ENCODE results near the gene CGNL1.

The CGNL1 gene

DNA sequence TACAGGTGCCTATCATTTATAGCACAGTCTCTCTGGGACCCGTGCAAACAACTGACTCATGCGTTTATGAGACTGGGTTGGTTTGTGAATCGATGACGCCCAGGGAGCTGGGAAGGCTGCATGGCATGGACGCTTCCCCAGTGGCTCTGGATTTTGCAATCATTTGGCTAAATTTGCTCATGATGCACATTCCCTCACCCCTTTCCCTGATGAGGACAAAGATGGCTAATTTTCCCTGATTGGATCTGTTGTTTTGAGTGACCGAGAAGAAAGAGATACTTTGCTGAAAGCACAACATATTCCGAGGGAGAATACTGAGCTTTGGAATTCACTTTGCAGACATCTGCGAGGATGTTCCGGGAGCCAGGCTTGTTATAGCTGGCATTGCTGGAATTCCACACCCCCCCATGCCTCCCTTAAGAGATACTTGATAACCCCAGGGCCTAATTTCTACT, 51.1 kb downstream of the CGNL1 start:
- DNase-seq, result no peak

DNA sequence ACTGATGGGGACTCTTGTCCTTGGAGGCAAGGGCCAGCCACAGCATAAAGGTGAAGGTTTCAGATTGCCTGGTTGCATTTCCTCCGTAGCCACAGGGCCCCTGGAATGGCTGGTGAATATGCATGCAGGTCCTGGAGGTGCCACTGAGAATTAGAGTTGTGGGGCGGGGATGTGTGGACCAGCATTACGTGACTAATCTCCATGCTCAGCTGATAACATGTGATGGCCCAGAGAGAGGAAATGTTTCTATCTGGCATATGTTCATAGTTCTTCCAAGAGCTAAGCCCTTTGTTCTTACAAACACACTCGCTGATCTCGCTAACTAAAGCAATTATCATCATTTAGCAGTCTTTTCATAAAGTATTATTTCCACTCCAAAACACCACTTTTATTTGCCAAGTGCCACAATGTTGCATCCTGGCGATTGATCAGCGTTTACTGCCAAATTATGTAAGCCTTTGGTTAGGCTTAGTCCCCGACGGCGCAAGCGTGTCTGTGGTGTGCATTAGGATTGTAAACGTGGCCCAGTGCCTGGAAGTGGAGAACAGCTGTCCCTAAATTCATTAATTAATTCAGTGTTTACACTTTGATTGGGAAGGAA, 55.9 kb downstream of the CGNL1 start:
- DNase-seq, result no peak

GRCh38 chr15:57436166-57436565, 59.9 kb downstream of the CGNL1 start:
- no peak for DNase-seq

- DNase-seq, result no peak
Measured at GRCh38 chr15:57436961-57437360, 60.7 kb downstream of the CGNL1 start.

- DNase-seq, result no peak
Measured at GRCh38 chr15:57437564-57437963, 61.3 kb downstream of the CGNL1 start.

DNA sequence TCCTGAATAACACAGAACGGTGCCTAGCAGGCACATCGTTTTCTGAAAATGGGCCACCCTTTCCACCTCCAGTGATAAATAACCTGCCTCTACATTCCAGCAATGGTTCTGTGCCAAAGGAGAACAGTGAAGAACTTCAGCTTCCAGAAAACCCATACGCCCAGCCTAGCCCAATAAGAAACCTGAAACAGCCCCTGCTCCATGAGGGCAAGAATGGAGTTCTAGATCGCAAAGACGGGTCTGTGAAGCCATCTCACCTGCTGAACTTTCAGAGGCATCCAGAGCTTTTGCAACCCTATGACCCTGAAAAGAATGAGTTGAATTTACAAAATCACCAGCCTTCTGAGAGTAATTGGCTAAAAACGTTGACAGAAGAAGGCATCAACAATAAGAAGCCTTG, 61.9 kb downstream of the CGNL1 start:
- no peak for DNase-seq

DNA sequence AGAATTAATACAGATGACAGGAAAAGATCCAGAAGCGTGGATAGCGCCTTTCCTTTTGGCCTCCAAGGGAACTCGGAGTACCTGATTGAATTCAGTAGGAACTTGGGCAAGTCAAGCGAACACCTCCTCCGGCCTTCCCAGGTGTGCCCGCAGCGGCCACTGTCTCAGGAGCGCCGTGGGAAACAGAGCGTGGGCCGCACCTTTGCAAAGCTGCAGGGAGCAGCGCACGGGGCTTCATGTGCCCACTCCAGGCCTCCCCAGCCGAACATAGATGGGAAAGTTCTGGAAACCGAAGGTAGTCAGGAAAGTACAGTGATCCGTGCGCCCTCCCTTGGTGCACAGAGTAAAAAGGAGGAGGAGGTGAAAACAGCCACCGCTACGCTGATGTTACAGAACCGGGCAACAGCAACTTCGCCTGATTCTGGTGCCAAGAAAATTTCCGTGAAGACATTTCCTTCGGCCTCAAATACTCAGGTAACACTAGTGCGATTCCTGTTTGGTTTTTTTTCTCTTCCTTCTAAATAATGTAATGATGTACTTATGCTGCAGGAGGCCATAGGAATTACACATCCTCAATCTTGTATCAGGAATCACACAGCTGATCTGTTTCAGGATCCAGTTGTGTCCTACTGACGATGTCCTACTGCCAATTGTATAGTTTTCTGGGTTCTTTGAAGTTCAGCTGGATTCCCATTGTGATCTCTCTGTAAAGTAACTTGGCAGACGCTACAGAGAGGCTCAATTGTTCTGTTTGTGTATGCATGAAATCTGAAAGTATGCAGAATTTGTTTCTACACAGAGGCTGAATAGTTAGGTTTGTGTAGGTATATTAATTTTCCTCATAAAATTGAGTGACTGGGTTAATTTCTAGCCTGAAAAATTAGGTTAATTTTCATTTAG, 63.1 kb downstream of the CGNL1 start:
- no peak for DNase-seq

DNA sequence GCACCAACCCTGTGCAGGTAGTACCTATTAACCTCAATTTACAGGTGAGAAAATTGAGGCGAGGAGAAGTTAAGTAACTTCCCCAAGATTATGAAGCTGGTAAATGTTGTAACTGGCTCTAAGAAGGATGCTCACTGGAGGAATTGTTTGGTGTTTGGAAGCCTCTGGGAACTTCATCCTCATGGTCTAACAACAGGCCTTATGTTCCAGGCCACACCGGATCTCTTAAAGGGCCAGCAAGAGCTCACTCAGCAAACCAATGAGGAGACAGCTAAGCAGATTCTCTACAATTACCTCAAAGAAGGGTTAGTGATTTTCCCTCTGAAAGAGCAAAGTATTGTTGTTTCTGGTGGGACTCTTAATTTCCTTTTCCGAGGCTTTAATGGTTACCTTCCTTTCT, 63.9 kb downstream of the CGNL1 start:
- DNase-seq, result no peak

GRCh38 chr15:57440799-57441198, 64.5 kb downstream of the CGNL1 start:
- DNase-seq, result no peak

DNA sequence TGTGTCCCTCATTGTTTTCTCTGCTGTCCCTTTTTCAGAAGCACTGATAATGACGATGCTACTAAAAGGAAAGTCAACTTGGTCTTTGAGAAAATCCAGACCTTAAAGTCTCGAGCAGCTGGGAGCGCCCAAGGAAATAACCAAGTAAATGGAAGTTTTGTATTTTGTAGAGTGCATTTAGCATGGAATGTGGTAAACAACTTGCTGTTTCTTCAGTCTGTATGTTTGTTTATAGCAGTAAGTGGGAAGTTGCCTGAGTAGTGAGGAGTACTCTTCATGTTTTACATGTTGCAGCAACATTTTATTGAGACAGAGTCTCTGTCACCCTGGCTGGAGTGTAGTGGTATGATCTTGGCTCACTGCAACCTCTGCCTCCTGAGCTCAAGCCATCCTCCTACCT, 66.0 kb downstream of the CGNL1 start:
- no peak for DNase-seq

DNA sequence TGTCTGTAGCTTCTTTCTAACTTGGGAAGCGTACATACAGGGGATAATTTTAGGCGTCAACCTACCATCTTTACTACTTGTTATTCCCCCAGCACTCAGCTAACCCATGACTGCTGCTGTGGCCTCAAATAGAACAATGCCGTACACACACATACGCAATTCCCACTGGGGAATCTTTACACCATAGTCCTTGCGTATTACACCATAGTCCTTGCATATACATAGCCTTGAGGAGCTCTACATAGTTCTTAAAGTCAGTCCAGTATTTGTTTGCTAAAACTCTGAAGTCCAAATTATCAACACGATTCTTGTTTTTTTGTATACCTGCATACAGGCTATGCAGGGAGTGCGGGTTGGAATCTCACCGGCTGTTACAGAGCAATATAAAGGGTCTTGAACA, 67.2 kb downstream of the CGNL1 start:
- DNase-seq, result no peak

GRCh38 chr15:57444877-57445513, 68.7 kb downstream of the CGNL1 start:
- no peak for DNase-seq

GRCh38 chr15:57445872-57446271, 69.6 kb downstream of the CGNL1 start:
- no peak for DNase-seq

DNA sequence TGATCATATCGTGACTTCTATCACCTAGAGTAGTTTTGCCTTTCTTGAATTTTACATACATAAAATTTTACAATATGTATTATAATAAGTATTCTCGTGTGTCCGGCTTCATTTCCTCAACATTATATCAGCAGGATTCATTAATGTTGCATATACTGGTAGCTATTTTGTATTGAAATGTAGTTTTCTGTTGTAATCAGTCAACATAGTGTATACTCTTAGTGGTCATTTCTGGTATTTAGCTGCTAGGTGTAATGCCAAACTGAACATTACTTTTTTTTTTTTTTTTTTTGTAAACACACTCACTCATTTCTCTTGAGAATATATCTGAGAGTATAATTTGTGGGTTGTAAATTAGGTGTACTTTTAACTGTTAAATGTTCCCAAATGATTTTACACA, 70.1 kb downstream of the CGNL1 start:
- no peak for DNase-seq

DNA sequence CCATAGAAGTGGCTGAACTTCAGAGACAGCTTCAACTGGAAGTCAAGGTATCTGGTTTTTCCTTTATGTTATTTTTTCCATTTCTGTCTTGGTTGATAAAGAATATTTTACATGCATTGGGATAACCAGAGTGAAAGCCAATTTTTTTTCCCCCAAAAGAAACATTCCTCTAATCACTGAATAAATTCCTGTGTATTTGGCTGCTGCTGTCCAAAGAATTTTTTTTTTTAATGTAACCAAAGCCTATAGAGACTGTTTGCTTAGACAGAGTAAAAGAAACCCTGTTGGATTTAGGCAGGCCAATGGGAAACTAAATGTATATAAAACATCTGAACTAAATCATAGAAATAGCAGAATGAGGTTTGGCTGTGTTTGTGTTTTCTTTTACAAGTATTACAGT, 75.2 kb downstream of the CGNL1 start:
- DNase-seq, result no peak

- DNase-seq, result no peak
Measured at GRCh38 chr15:57452090-57452754, 75.9 kb downstream of the CGNL1 start.

- DNase-seq, result no peak
Measured at GRCh38 chr15:57455929-57456328, 79.6 kb downstream of the CGNL1 start.

GRCh38 chr15:57456559-57456958, 80.3 kb downstream of the CGNL1 start:
- no peak for DNase-seq

DNA sequence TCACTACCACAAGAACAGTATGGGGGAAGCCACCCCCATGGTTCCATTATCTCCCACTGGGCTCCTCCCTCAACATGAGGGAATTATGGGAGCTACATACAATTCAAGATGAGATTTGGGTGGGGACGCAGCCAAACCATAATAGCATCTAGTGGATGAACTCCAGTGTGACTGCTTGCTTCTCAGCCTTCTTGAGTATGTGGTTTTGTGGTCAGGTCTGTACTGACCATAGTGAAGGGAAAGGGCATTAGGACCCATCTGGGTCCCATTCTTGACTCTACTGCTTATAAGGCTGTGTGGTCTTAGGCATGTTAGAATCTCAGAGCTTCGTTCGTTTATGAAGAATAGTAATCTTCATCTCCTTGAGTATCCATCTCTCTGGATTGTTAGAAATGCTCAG, 81.4 kb downstream of the CGNL1 start:
- DNase-seq, result no peak

GRCh38 chr15:57458356-57458781, 82.1 kb downstream of the CGNL1 start:
- no peak for DNase-seq

DNA sequence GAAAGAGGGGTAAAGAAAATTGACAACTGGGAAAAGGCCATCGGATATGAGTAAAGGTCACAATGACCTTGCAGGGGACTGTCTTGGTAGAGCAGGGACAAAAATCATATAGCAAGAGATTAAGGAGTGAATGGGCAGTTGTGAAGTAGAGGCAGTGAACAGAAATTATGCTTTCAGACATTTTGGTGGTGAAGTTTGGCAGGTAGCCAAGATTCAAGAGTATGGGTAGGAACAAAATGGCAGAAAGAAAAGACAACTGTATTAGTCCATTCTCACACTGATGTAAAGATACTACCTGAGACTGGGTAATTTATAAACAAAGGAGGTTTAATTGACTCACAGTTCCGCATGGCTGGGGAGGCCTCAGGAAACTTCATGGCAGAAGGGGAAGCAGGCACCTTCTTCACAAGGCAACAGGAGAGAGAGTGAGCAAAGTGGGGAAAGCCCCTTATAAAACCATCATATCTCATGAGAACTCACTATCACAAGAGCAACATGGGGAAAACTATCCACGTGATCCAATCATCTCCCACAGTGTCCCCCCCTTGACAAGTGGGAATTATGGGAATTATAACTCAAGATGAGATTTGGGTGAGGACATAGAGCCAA, 84.0 kb downstream of the CGNL1 start:
- no peak for DNase-seq

- DNase-seq, result no peak
Measured at GRCh38 chr15:57461541-57461940, 85.2 kb downstream of the CGNL1 start.

DNA sequence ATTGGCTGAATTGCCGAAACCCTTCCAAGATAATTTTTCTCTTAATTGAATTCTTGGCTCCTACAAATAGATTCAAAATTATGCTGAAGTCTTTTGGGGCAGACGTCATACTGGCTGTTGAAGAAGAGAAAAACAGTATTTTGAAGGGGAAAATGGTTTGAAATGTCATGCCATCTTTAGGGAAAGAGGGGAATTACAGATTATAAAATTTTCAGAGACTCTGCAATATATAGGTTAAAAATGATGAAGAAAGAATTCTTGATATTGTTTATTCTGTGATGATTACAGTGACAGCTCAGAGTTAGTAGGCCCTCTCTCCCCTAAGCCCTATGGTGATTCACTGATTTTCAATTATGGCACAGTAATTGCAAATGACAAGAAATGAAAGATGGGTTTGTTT, 86.1 kb downstream of the CGNL1 start:
- DNase-seq, result no peak
